Naive thymus-derived CD8-positive, alpha-beta T cell (primary cell): ENCODE results near the gene KRTAP4-7. TPM values are rescaled to one million over a fixed set of nuclear protein-coding genes. Genes with fewer than 3 reads are reported as not detected.
"Not testable (repeated sequence)": the region's sequence is repeated elsewhere in the genome, so short reads cannot be mapped to it uniquely, and the experiment has no call there.

Experiments used
- ATAC-seq, 2 donors: fragments of 150-1000 bp; cut with Tn5 transposase in 1 of 2; sonication (Bioruptor Pico), chemical (Tn5 transposase) in 1 of 2; 1 replicate in 1 of 2; 2 replicates in 1 of 2; pipeline ENCODE4 v1.10.0; 2021; ENCODE audit warnings: mild to moderate bottlenecking in 2 of 2, moderate library complexity in 2 of 2
- POLR2A ChIA-PET: fragments of 350-600 bp; sonication (Branson Sonifier 250); formaldehyde crosslinking; loops from one replicate; lab custom pipeline; 2021; ENCODE audit warnings: antibody characterized with exemption; lab: Charles Lee
- DNase-seq, 10 donors: peaks; one replicate each; pipeline versions ENCODE4 v3.0.0 to v3.0.0-alpha.2; 2020 to 2022
- H3K27ac Mint-ChIP-seq, 10 donors: one replicate each; pipeline ENCODE4 v1.8.0; 2020 to 2022; ENCODE audit warnings: mild to moderate bottlenecking in 10 of 10, mixed read lengths in 10 of 10, moderate library complexity in 4 of 10, inconsistent platforms in 1 of 10
- H3K27me3 Mint-ChIP-seq, 5 donors: one replicate each; pipeline ENCODE4 v1.8.0; 2021 to 2022; ENCODE audit warnings: mixed read lengths in 5 of 5
- H3K36me3 Mint-ChIP-seq, 3 donors: one replicate each; pipeline ENCODE4 v1.8.0; 2020 to 2022; ENCODE audit warnings: mixed read lengths in 3 of 3, mild to moderate bottlenecking in 2 of 3, inconsistent platforms in 1 of 3
- H3K4me1 Mint-ChIP-seq, 4 donors: one replicate each; pipeline ENCODE4 v1.8.0; 2021 to 2022; ENCODE audit warnings: mixed read lengths in 4 of 4
- H3K4me3 Mint-ChIP-seq, 10 donors: one replicate each; pipeline ENCODE4 v1.8.0; 2020 to 2022; ENCODE audit warnings: mild to moderate bottlenecking in 10 of 10, mixed read lengths in 10 of 10, moderate library complexity in 6 of 10, inconsistent platforms in 1 of 10
- H3K9me3 Mint-ChIP-seq, 9 donors: one replicate each; pipeline ENCODE4 v1.8.0; 2020 to 2022; ENCODE audit warnings: mixed read lengths in 9 of 9, mild to moderate bottlenecking in 3 of 9, inconsistent platforms in 1 of 9, moderate library complexity in 1 of 9
- polyA plus RNA-seq, 3 donors: library from polyadenylated mRNA; unstranded; fragments of 300-500 nt; fragmentation: Illumina TruSeq; gene quantifications; one replicate each; pipeline ENCODE4 v1.2.3, GENCODE V29; 2021
- total RNA-seq, 8 experiments: library from RNA in 2 of 8; stranded (reverse) in 2 of 8; gene quantifications; one replicate each; pipeline ENCODE4 v1.2.3 and lab custom pipeline; 2021 to 2026

The KRTAP4-7 gene
- total and polyA plus RNA-seq, 5 experiments from 2014 or later, result not detected

DNA sequence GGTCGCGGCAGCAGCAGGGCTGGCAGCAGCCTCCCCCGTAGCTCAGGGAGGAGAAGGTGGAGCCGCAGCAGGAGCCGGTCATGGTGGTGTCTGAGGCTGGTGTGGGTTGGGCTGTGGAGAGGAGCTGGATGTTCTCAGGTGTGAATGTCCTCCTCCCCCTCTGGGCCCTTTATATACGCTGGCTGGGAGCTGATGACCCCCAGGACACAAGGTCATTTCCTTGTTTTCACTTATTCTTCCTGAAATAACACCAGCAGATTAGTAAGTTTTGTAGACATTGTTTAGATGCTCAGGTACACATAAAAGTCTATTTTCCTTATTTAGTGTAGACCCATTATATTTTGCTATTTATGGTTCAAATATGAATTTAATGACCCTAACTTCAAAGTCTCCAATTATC is 28.8 kb upstream of the KRTAP4-7 start, which contains the start of gene KRTAP2-2:
KRTAP2-2 (minus strand) TSS at position 101 of the 400 bp plus-strand sequence; CDS start at position 82, 19 bp downstream.
- ATAC-seq, H3K36me3 Mint-ChIP-seq, H3K9me3 Mint-ChIP-seq, H3K4me3 Mint-ChIP-seq, POLR2A ChIA-PET, H3K4me1 Mint-ChIP-seq, DNase-seq, H3K27ac Mint-ChIP-seq: not testable (repeated sequence)
- peaks cover 10 to 37% (median 18%) of the 10 kb centered on the region in 5 donors for H3K27me3 Mint-ChIP-seq

DNA sequence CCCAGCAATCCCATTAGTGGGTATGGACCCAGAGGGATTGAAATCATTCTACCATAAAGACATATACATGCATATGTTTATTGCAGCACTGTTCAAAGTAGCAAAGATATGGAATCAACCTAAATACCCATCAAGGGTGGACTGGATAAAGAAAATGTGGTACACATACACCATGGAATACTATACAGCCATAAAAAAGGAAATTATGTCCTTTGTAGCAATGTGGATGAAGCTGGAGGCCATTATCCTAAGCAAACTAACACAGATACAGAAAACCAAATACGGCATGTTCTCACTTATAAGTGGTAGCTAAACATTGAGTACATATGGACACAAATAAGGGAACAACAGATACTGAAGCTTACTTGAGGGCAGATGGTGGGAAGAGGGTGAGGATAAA is 26.4 kb upstream of the KRTAP4-7 start:
- POLR2A ChIA-PET, result no interaction called here
- Mint-ChIP-seq H3K27me3 (peaks cover 14 to 52% (median 25%) of the 10 kb centered on the region in 5 donors), H3K4me1 (no peaks in the 10 kb centered on the region), H3K36me3 (peaks cover 0 to 7% (median 6%) of the 10 kb centered on the region in 3 donors), H3K9me3 (peaks cover 0 to 7% (median 0%) of the 10 kb centered on the region in 9 donors), H3K4me3 (no peak overlapping the region), H3K27ac (no peak overlapping the region)
- DNase-seq (no peak), ATAC-seq (no peak)

DNA sequence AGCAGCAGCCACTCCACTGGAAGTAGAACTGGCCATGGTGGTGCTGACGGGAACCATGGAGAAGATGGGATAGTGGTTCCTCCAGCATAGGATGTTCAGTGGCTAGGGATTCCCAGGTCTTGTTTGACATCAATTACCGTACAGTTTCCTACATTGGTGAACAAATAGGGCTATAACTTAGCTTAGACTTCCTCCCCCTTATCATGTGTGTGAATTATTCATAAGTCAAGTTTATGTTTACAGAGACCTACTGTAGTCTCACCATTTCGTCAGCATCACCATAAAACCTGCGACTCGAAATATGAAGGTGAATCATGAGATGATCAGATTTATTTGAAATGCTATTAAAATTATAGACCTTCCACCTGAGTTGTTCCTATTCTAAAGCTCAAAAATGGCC is 25.2 kb upstream of the KRTAP4-7 start:
- peaks cover 14 to 53% (median 27%) of the 10 kb centered on the region in 5 donors for H3K27me3 Mint-ChIP-seq
- H3K9me3 Mint-ChIP-seq, result peaks cover 0 to 7% (median 0%) of the 10 kb centered on the region in 9 donors
- no peak overlapping the region for H3K27ac Mint-ChIP-seq
- POLR2A ChIA-PET, result no interaction called here
- H3K36me3 Mint-ChIP-seq, result peaks cover 0 to 7% (median 4%) of the 10 kb centered on the region in 3 donors
- ATAC-seq (no peak), DNase-seq (no peak)
- no peaks in the 10 kb centered on the region for H3K4me1 Mint-ChIP-seq
- no peak overlapping the region for H3K4me3 Mint-ChIP-seq

DNA sequence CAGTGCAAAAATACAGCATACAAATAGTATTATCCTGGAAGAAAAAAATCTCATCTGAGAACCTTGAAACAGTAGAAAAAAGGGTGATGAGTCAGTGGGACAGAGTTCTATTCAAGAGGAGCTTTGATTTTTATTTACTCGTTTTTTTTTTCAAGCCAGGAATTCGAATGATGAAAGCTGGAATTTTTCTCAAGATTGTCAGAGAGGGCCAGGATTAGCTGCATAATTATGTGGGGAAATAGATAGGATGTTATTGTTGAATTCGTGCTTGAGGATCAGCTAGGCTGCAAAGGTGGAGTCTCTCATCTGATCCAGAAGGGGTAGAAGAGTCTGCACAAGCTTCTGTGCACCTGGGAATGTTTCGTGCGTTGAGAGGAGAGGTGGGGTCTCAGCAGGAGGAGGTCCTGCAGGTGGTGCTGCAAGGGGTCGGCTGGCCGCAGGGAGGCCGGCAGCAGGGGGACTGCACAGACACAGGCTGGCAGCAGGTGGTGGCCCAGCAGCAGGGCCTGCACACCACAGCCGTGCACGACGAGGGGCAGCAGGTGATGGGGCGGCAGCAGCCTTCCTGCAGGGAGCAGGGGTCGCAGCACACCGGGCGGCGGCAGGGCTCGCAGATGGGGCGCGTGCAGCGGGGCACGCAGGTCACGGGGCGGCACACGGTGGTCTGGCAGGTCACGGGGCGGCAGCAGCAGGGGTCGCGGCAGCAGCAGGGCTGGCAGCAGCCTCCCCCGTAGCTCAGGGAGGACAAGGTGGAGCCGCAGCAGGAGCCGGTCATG is 24.5 kb upstream of the KRTAP4-7 start:
- ATAC-seq, H3K9me3 Mint-ChIP-seq, POLR2A ChIA-PET, DNase-seq, H3K4me3 Mint-ChIP-seq, H3K4me1 Mint-ChIP-seq, H3K36me3 Mint-ChIP-seq: not testable (repeated sequence)
- Mint-ChIP-seq H3K27ac (peak overlapping the region in 1 of 10 donors; percentile 6), H3K27me3 (peaks cover 14 to 56% (median 30%) of the 10 kb centered on the region in 5 donors)

DNA sequence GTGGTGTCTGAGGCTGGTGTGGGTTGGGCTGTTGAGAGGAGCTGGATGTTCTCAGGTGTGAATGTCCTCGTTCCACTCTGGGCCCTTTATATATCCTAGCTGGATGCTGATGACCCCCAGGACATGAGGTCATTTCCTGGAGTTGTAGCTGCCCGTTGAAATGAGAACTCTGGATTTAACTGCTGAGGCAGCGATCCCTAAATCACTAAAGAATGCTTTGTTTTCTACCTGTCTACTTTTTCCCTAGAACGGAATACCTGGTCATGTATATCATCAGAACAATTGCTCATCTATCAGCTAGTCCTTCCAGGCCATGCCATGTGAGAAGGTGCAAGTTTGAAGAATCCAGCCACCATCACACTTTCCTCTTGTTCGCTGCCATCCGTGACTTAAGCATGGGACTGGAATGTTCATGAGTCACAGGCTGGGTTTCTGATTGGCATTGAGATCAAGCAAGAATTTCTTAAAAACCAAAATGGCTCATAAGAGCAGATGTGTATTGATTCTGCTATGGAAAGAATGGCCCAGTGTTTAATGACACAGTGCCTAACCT is 23.8 kb upstream of the KRTAP4-7 start, which contains the start of gene KRTAP2-3:
KRTAP2-3 (minus strand) TSS at position 63 of the 553 bp plus-strand sequence. CDS start 64 bp downstream, outside the sequence.
- H3K9me3 Mint-ChIP-seq, result peaks cover 0 to 7% (median 0%) of the 10 kb centered on the region in 9 donors
- POLR2A ChIA-PET, result no interaction called here
- no peaks in the 10 kb centered on the region for H3K4me1 Mint-ChIP-seq
- H3K36me3 Mint-ChIP-seq, result peaks cover 0 to 7% (median 4%) of the 10 kb centered on the region in 3 donors
- DNase-seq, result no peak
- no peak for ATAC-seq
- H3K4me3 Mint-ChIP-seq, result no peak within 1 kb of the TSS
- H3K27ac Mint-ChIP-seq, result peak within 1 kb of the TSS in 2 of 10 donors; percentile 6
- peaks cover 14 to 56% (median 29%) of the 10 kb centered on the region in 5 donors for H3K27me3 Mint-ChIP-seq

DNA sequence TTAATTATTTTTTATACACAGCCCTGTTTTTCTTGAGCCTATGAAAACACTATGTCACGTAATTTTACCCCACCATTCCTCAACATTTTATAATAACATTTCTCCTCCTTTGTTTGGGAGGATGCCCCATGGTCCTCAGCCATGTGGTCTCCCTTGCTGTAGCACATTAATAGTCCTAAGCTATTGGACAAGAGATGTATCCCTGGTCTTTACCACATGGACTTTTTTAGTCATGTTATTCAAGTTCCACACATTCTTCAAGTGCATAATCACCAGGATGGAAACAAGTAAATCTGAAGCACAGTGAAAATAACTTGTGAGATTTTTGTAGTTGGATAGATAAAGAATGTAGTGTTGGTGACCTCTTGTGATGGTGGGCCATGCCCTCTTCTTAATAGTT is 22.0 kb upstream of the KRTAP4-7 start:
- no peak overlapping the region for H3K27ac Mint-ChIP-seq
- DNase-seq (no peak), ATAC-seq (no peak)
- H3K27me3 Mint-ChIP-seq, result peaks cover 14 to 41% (median 22%) of the 10 kb centered on the region in 5 donors
- POLR2A ChIA-PET, result no interaction called here
- H3K36me3 Mint-ChIP-seq, result peaks cover 0 to 7% (median 4%) of the 10 kb centered on the region in 3 donors
- peaks cover 0 to 7% (median 0%) of the 10 kb centered on the region in 9 donors for H3K9me3 Mint-ChIP-seq
- H3K4me3 Mint-ChIP-seq, result no peak overlapping the region
- no peaks in the 10 kb centered on the region for H3K4me1 Mint-ChIP-seq

DNA sequence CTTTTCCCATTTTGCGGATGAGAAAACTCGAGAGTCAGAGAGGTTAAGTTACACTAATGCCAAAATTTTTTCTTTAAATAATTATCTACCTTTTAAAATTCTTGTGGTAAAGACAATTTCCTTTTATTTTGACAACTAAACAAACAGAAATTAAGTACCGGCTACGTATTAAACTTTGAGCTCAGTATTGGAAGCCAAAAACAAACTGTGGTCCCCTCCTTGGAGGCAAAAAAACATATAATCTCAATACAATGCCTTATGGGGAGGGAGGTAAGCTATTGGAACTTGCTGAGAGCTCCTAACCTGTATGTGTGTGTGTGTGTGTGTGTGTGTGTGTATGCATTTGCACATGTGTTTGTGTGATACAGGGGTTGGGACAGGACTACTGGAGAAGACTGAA is 20.5 kb upstream of the KRTAP4-7 start:
- H3K27me3 Mint-ChIP-seq, result peaks cover 14 to 32% (median 21%) of the 10 kb centered on the region in 5 donors
- H3K9me3 Mint-ChIP-seq, result no peaks in the 10 kb centered on the region
- H3K36me3 Mint-ChIP-seq, result no peaks in the 10 kb centered on the region
- DNase-seq, result no peak
- POLR2A ChIA-PET, result no interaction called here
- ATAC-seq, result no peak
- H3K4me1 Mint-ChIP-seq, result no peaks in the 10 kb centered on the region
- H3K27ac Mint-ChIP-seq, result no peak overlapping the region
- H3K4me3 Mint-ChIP-seq, result no peak overlapping the region

DNA sequence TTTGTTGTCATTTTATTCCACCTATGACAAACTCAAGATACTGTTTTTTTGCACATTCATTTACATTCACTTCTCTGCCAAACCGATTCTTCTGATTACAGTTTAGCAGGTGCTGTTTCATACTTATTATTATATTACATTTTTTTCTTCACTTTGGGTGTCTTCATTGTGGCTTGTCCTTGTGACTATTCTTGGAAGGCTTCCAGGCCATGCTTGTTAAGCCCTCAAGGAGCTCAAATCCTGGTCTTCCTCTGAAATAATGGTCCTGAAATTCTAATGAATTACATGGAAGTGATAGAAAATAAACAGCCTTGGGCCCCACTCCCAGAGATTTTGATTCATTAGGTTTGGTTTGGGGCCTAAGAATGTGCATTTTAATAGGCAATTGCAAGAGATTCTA is 19.6 kb upstream of the KRTAP4-7 start:
- ATAC-seq (no peak), DNase-seq (no peak)
- Mint-ChIP-seq H3K4me1 (peaks cover 0 to 5% (median 1%) of the 10 kb centered on the region in 4 donors), H3K27ac (no peak overlapping the region), H3K4me3 (no peak overlapping the region), H3K9me3 (no peaks in the 10 kb centered on the region), H3K36me3 (no peaks in the 10 kb centered on the region), H3K27me3 (peaks cover 11 to 24% (median 18%) of the 10 kb centered on the region in 5 donors)
- POLR2A ChIA-PET, result no interaction called here

DNA sequence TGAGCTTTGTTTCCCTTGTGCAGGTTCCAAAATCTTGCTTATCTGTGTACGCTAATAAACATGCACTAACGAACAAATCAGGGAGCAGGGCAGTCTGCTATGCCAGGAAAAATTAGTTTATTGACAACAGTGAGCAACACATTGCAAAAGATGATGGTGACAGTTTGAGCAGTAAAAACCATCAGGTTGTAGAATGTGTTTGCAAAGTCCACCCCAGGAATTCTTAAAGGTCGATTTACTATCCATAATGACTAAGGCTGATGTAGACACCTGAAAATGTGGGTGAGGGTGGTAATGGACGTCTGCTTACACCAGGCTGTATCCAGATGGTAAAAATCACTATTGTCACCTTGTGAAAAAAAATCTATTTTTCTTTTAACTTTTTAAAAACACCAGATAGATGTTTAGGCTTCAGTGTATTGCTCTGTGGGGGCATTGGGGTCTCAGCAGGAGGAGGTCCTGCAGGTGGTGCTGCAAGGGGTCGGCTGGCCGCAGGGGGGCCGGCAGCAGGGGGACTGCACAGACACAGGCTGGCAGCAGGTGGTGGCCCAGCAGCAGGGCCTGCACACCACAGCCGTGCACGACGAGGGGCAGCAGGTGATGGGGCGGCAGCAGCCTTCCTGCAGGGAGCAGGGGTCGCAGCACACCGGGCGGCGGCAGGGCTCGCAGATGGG is 18.8 kb upstream of the KRTAP4-7 start:
- peaks cover 8 to 20% (median 11%) of the 10 kb centered on the region in 5 donors for H3K27me3 Mint-ChIP-seq
- H3K36me3 Mint-ChIP-seq, H3K9me3 Mint-ChIP-seq, H3K4me1 Mint-ChIP-seq, H3K27ac Mint-ChIP-seq, H3K4me3 Mint-ChIP-seq, DNase-seq, ATAC-seq, POLR2A ChIA-PET: not testable (repeated sequence)

DNA sequence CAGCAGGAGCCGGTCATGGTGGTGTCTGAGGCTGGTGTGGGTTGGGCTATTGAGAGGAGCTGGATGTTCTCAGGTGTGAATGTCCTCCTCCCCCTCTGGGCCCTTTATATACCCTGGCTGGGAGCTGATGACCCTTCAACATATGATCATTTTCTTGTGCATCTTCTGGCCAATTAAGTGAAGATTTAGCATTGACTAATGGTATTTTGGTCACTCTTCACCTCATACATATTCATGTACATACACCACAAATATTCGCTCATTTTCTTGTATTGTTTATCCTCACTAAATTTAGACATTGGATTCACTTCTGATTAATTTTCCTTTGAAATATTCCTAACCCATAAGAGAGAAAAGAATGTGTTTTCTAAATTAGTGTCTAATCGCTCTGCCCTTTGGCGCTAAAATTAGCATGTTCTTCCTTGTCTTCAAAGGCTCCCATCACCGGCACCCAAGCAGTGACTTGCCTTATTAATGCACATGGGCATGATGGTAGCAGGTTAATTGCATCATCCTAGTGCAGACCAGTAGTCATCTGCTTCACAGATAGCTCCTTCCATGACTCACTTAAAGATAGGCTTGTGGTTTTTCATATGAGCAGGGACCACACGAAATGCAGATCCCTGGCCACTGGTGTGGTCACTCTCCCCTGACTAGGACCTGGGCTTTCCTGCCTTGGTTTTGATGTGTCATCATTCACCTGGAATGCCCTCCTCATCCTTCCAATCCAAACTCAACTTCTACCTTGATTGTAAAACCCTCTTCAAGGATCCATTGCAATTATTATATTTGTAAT is 17.9 kb upstream of the KRTAP4-7 start, which contains the start of gene KRTAP2-4:
KRTAP2-4 (minus strand) TSS at position 51 of the 796 bp plus-strand sequence; CDS start at position 17, 34 bp downstream.
- POLR2A ChIA-PET, result no interaction called here
- H3K36me3 Mint-ChIP-seq, result no peaks in the 10 kb centered on the region

DNA sequence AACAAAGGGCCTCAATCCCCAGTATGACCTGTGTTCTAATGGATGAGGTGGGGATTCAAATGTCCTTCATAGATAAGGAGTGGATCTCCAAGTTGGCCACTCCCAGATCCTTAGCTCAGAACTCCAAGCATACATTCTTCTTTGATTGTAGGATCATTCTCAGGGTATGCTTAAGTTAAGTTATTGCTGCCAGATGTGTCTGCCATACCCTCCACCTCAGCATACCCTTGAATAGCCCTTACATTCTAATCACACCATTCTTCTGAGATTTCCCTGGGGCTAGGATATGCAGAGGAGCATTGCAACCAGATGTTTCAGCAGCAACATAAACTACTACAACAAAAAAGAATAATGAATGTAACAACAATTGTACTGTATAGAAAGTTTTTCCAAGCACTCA is 16.7 kb upstream of the KRTAP4-7 start:
- Mint-ChIP-seq H3K27ac (no peak overlapping the region), H3K4me1 (peaks cover 0 to 6% (median 1%) of the 10 kb centered on the region in 4 donors), H3K9me3 (no peaks in the 10 kb centered on the region), H3K27me3 (peaks cover 0 to 7% (median 2%) of the 10 kb centered on the region in 5 donors), H3K36me3 (no peaks in the 10 kb centered on the region), H3K4me3 (no peak overlapping the region)
- DNase-seq, result no peak
- ATAC-seq, result no peak
- POLR2A ChIA-PET, result no interaction called here

More for the DNA sequence above, 17.9 kb upstream of the KRTAP4-7 start, which contains the start of gene KRTAP2-4:
- Mint-ChIP-seq H3K27ac (no peak within 1 kb of the TSS), H3K27me3 (peaks cover under 1 to 13% (median 5%) of the 10 kb centered on the region in 5 donors), H3K4me1 (peaks cover 0 to 6% (median 1%) of the 10 kb centered on the region in 4 donors), H3K9me3 (no peaks in the 10 kb centered on the region), H3K4me3 (no peak within 1 kb of the TSS)
- ATAC-seq (no peak), DNase-seq (no peak)

DNA sequence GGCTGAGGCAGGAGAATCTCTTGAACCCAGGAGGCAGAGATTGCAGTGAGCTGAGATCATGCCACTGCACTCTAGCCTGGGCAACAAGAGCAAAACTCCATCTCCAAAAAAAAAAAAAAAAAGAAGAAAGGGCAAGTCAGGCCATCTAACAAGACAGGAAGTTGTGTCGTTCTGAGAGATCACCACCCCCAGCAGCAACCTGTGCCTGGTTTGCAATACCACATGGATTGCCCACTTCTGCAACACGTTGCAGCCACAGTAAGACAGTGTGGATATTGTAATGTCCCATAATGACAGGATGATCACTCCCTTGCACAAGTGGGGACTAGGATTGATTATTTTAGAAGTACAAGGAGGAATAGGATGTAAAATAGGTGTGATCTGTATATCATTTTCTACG is 14.9 kb upstream of the KRTAP4-7 start:
- DNase-seq (no peak), ATAC-seq (no peak)
- Mint-ChIP-seq H3K4me1 (peaks cover 0 to 6% (median 1%) of the 10 kb centered on the region in 4 donors), H3K9me3 (no peaks in the 10 kb centered on the region), H3K4me3 (no peak overlapping the region), H3K36me3 (no peaks in the 10 kb centered on the region), H3K27ac (no peak overlapping the region), H3K27me3 (peaks cover 0 to 2% (median 0%) of the 10 kb centered on the region in 5 donors)
- POLR2A ChIA-PET, result no interaction called here
